ENCODE measurements around the gene F2RL3. TPM values are rescaled to one million over a fixed set of nuclear protein-coding genes. Genes with fewer than 3 reads are reported as not detected.
"Not testable (repeated sequence)": the region's sequence is repeated elsewhere in the genome, so short reads cannot be mapped to it uniquely, and the experiment has no call there.

Gene F2RL3
- total RNA-seq, 6 experiments from 2014 or later: not detected

DNA sequence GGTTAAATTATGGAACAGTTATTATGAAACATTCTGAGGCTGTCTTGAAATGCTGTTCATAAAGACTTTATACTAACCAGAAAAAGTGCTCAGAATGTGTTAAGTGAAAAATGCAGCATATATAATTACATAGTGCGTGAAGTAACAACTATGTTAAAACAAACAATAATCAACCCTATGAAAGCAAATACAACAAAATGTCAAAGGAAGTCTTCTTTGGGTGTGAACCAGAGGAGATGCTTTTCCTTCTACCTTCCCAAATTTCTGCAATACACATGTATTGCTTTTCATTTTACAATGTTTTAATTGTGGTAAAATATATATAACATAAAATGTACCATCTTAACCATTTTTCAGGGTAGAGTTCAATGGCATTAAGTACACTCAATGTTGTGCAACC, 45.7 kb downstream of the F2RL3 start:
- Mint-ChIP-seq H3K27me3 (ENCODE audit: insufficient read depth) (peaks cover 29% of the 10 kb centered on the region), H3K4me3 (no peak overlapping the region), H3K27ac (no peak overlapping the region), H3K4me1 (ENCODE audit: low read depth) (no peaks in the 10 kb centered on the region), H3K36me3 (ENCODE audit: low read depth) (peaks cover 2% of the 10 kb centered on the region; the same call in 1 of the 2 replicates), H3K9me3 (peaks cover 7% of the 10 kb centered on the region; the same call in 1 of the 2 replicates)
- no peak for DNase-seq
- TF ChIP-seq, protein P1, sequence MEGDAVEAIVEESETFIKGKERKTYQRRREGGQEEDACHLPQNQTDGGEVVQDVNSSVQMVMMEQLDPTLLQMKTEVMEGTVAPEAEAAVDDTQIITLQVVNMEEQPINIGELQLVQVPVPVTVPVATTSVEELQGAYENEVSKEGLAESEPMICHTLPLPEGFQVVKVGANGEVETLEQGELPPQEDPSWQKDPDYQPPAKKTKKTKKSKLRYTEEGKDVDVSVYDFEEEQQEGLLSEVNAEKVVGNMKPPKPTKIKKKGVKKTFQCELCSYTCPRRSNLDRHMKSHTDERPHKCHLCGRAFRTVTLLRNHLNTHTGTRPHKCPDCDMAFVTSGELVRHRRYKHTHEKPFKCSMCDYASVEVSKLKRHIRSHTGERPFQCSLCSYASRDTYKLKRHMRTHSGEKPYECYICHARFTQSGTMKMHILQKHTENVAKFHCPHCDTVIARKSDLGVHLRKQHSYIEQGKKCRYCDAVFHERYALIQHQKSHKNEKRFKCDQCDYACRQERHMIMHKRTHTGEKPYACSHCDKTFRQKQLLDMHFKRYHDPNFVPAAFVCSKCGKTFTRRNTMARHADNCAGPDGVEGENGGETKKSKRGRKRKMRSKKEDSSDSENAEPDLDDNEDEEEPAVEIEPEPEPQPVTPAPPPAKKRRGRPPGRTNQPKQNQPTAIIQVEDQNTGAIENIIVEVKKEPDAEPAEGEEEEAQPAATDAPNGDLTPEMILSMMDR (IDR thresholded peaks at IDR 0.05): no peak

DNA sequence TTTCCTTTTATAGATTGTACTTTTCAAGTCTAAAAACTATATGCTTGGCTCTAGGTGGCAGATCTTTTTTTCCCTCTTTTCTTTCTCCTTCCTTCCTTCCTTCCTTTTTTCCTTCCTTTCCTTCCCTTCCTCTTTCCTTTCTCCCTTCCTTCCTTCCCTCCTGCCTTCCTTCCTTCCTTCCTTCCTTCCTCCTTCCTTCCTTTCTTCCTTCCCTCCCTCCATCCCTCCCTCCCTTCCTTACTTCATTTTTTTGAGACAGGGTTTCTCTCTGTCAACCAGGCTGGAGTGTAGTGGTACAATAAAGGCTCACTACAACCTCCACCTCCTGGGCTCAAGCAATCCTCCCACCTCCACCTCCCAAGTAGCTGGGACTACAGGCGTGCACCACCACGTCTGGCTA, 48.1 kb downstream of the F2RL3 start:
- TF ChIP-seq, protein P1 (IDR thresholded peaks at IDR 0.05): no peak
- H3K4me3 Mint-ChIP-seq: no peak overlapping the region
- peaks cover 7% of the 10 kb centered on the region; the same call in 1 of the 2 replicates for H3K9me3 Mint-ChIP-seq

DNA sequence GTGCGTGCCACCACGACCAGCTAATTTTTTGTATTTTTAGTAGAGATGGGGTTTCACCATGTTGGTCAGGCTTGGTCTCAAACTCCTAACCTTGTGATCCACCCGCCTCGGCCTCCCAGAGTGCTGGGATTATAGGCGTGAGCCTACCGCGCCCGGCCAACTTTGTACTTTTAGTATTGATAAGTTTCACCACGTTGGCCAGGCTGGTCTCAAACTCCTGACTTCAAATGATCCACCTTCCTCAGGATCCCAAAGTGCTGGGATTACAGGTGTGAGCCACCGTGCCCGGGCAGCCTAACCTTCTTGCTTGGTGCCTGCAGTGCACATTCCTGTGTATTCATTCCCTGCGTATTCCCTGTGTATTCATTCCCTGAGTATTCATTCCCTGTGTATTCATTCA, 49.0 kb downstream of the F2RL3 start:
- H3K36me3 Mint-ChIP-seq (ENCODE audit: low read depth): not testable (repeated sequence)

More for the DNA sequence above, 48.1 kb downstream of the F2RL3 start:
- Mint-ChIP-seq H3K27me3 (ENCODE audit: insufficient read depth) (peaks cover 11% of the 10 kb centered on the region), H3K4me1 (ENCODE audit: low read depth) (no peaks in the 10 kb centered on the region), H3K27ac (no peak overlapping the region), H3K36me3 (ENCODE audit: low read depth) (no peaks in the 10 kb centered on the region)
- DNase-seq: no peak

DNA sequence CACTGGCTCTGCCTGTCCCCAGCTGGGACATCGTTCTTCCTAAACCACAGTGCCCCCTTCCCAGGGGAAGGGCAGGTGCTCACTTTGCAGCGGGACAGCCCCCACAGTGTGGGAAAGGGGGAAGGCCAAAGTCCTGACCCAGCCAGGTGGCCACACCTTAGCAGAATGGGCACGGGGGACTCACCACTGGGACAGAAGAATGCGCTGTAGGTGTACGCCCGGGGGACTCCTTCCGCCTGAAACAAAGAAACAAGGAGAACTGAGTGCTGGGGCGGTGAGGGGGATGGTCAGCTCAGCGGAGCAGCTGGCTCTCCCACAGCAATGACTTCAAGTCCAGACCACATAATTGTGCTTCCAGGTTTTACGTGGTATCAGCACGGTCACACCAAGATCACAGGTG, 49.4 kb downstream of the F2RL3 start:
- Mint-ChIP-seq H3K4me1 (ENCODE audit: low read depth) (no peaks in the 10 kb centered on the region), H3K27ac (no peak overlapping the region), H3K27me3 (ENCODE audit: insufficient read depth) (peaks cover 12% of the 10 kb centered on the region), H3K36me3 (ENCODE audit: low read depth) (no peaks in the 10 kb centered on the region), H3K4me3 (no peak overlapping the region), H3K9me3 (peaks cover 7% of the 10 kb centered on the region; the same call in 1 of the 2 replicates)
- DNase-seq: no peak
- TF ChIP-seq, protein P1 (IDR thresholded peaks at IDR 0.05): no peak

More for the DNA sequence above, 49.0 kb downstream of the F2RL3 start:
- H3K27ac Mint-ChIP-seq; H3K9me3 Mint-ChIP-seq; H3K4me1 Mint-ChIP-seq (ENCODE audit: low read depth); DNase-seq; H3K4me3 Mint-ChIP-seq: not testable (repeated sequence)
- peaks cover 12% of the 10 kb centered on the region for H3K27me3 Mint-ChIP-seq (ENCODE audit: insufficient read depth)

DNA sequence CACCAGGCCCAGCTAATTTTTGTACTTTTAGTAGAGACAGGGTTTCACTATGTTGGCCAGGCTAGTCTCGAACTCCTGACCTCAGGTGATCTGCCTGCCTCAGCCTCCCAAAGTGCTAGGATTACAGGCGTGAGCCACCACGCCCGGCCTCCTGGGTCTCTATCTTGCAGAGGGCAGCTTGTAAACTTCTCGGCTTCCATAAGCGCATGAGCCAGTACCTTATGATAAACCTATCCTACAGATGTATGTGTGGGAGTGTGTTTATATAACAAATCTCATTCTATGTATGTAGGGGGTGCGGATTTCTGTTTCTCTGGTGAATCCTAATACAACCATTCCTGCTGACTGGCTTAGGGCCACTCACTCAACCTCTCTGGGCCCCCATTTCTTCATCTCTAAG, 51.3 kb downstream of the F2RL3 start:
- not testable (repeated sequence) for H3K27ac Mint-ChIP-seq; H3K36me3 Mint-ChIP-seq (ENCODE audit: low read depth); H3K4me3 Mint-ChIP-seq; H3K9me3 Mint-ChIP-seq; DNase-seq; H3K4me1 Mint-ChIP-seq (ENCODE audit: low read depth)
- peaks cover 16% of the 10 kb centered on the region for H3K27me3 Mint-ChIP-seq (ENCODE audit: insufficient read depth)

DNA sequence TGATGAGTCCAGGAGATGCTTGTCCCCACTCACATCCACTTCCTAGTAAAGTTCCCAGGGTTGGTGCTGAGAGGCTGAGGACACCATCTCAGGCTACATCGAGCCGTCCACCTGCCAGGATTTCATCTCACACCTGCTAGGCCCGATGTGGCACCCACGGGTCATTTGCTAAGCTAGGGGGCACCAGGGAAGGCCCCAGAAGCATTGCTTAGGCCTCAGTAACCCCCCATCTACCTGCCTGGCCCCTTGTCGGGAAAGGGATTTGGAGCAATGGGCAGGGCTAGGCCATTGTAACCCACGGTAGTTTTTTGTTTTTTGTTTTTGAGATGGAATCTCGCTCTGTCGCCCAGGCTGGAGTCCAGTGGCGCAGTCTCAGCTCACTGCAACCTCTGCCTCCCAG, 51.8 kb downstream of the F2RL3 start:
- TF ChIP-seq, protein P1 (IDR thresholded peaks at IDR 0.05): no peak
- no peak for DNase-seq
- Mint-ChIP-seq H3K27ac (no peak overlapping the region), H3K4me3 (no peak overlapping the region), H3K27me3 (ENCODE audit: insufficient read depth) (peaks cover 14% of the 10 kb centered on the region), H3K36me3 (ENCODE audit: low read depth) (no peaks in the 10 kb centered on the region), H3K9me3 (no peaks in the 10 kb centered on the region; the same call in none of the 2 replicates), H3K4me1 (ENCODE audit: low read depth) (no peaks in the 10 kb centered on the region)

Other genes starting within 250 kb of the F2RL3 start
- gene SMIM7, start 228.9 kb upstream of the F2RL3 start, total RNA-seq (2021; fragmentation: NEBNext Ultra II Directional; extraction: Animal tissue kit (Norgen Biotek cat#: 25700)): 10 to 100 TPM; 66.2 to 74.6 (median 71.9) TPM
- 1 to 10 TPM in 3 of 6 experiments, under 1 TPM in 3; 0.26 to 2.0 (median 1.0) TPM for gene TMEM38A, start 227.9 kb upstream of the F2RL3 start, total RNA-seq (2021; fragmentation: NEBNext Ultra II Directional; extraction: Animal tissue kit (Norgen Biotek cat#: 25700))
- not detected for gene NWD1, start 169.2 kb upstream of the F2RL3 start, total RNA-seq (2021; fragmentation: NEBNext Ultra II Directional; extraction: Animal tissue kit (Norgen Biotek cat#: 25700))
- gene SIN3B, start 59.6 kb upstream of the F2RL3 start, total RNA-seq (2021; fragmentation: NEBNext Ultra II Directional; extraction: Animal tissue kit (Norgen Biotek cat#: 25700)): 10 to 100 TPM; 29.6 to 39.4 (median 35.2) TPM
- gene CPAMD8, start 137.8 kb downstream of the F2RL3 start, total RNA-seq (2021; fragmentation: NEBNext Ultra II Directional; extraction: Animal tissue kit (Norgen Biotek cat#: 25700)): under 1 TPM in 5 of 6 experiments, not detected in 1; 0.11 to 0.20 (median 0.14) TPM
- gene HAUS8, start 186.5 kb downstream of the F2RL3 start, total RNA-seq (2021; fragmentation: NEBNext Ultra II Directional; extraction: Animal tissue kit (Norgen Biotek cat#: 25700)): 10 to 100 TPM in 5 of 6 experiments, 1 to 10 TPM in 1; 7.6 to 13.2 (median 12.2) TPM
- 10 to 100 TPM; 81.2 to 89.0 (median 83.4) TPM for gene MYO9B, start 186.8 kb downstream of the F2RL3 start, total RNA-seq (2021; fragmentation: NEBNext Ultra II Directional; extraction: Animal tissue kit (Norgen Biotek cat#: 25700))

Data from HFFc6 (cell line).